Measurements from ENCODE around the gene TPRA1.
"Not testable (repeated sequence)": the region's sequence is repeated elsewhere in the genome, so short reads cannot be mapped to it uniquely, and the experiment has no call there.

- not testable (repeated sequence) for TF ChIP-seq POLR2A, CTCF (IDR thresholded peaks at IDR 0.05)
These were observed 15.0 kb upstream of the TPRA1 start for GRCh38 chr3:127605547-127605946.

All from adrenal gland (tissue), 5 donors.